GM12878 (cell line): Measurements from ENCODE around the gene ZNF45. TPM values are rescaled to one million over a fixed set of nuclear protein-coding genes. Genes with fewer than 3 reads are reported as not detected.
A peak's percentile ranks its signal among the peaks of the same experiment; 100 is the strongest.

Experiments
- ATF2 ChIP-seq: IDR thresholded peaks from 2 replicates; pipeline ENCODE4 v1.6.1; 2012; ENCODE audit warnings: low read length, inconsistent platforms
- ATF3 ChIP-seq: IDR thresholded peaks from 2 replicates; pipeline ENCODE4 v1.6.1; 2011; ENCODE audit warnings: low read depth, mild to moderate bottlenecking, low read length, moderate library complexity, borderline replicate concordance; ENCODE audit errors: extremely low read depth
- CBFB ChIP-seq: IDR thresholded peaks from 2 replicates; pipeline ENCODE4 v1.6.1; 2016; ENCODE audit warnings: antibody characterized with exemption, low read depth
- CHD4 ChIP-seq: fragments of 200-600 bp; sonication (generic); IDR thresholded peaks from 2 replicates; pipeline ENCODE4 v1.6.1; 2016; ENCODE audit warnings: mild to moderate bottlenecking
- CREM ChIP-seq: IDR thresholded peaks from 2 replicates; pipeline ENCODE4 v1.6.1; 2014; ENCODE audit warnings: antibody characterized with exemption, low read depth
- KAT2A ChIP-seq: conservative IDR thresholded peaks from 2 replicates; pipeline ENCODE4 v1.6.1; 2011; ENCODE audit warnings: low read depth, low read length; ENCODE audit not compliant: control insufficient read depth
- MTA3 ChIP-seq: IDR thresholded peaks from 2 replicates; pipeline ENCODE4 v1.6.1; 2012; ENCODE audit warnings: low read length, inconsistent platforms, borderline replicate concordance
- NFYB ChIP-seq: IDR thresholded peaks from 2 replicates; pipeline ENCODE4 v1.6.1; 2011; ENCODE audit warnings: low read depth, mild to moderate bottlenecking, low read length, improper control_type of control experiment, moderate library complexity; ENCODE audit not compliant: insufficient read depth
- PAX8 ChIP-seq: fragments of 450-650 bp; IDR thresholded peaks from 2 replicates; pipeline ENCODE4 v1.6.1; 2017; ENCODE audit warnings: mild to moderate bottlenecking, moderate library complexity
- PML ChIP-seq: IDR thresholded peaks from 2 replicates; pipeline ENCODE4 v1.6.1; 2012; ENCODE audit warnings: low read length, inconsistent platforms
- RFX5 ChIP-seq: IDR thresholded peaks from 2 replicates; pipeline ENCODE4 v1.6.1; 2011; ENCODE audit warnings: low read depth, low read length, improper control_type of control experiment
- SMAD1 ChIP-seq: fragments of 450-650 bp; IDR thresholded peaks from 2 replicates; pipeline ENCODE4 v1.6.1; 2018; ENCODE audit warnings: mild to moderate bottlenecking, low read depth; ENCODE audit not compliant: partially characterized antibody
- SMAD5 ChIP-seq: IDR thresholded peaks from 2 replicates; pipeline ENCODE4 v1.6.1; 2016; ENCODE audit warnings: antibody characterized with exemption, low read depth
- SMC3 ChIP-seq: IDR thresholded peaks from 2 replicates; pipeline ENCODE4 v1.6.1; 2011; ENCODE audit warnings: low read length, improper control_type of control experiment, borderline replicate concordance
- STAT1 ChIP-seq: fragments of 450-650 bp; conservative IDR thresholded peaks from 2 replicates; pipeline ENCODE4 v1.6.1; 2014; ENCODE audit warnings: antibody characterized with exemption, mild to moderate bottlenecking
- SUPT20H ChIP-seq: IDR thresholded peaks from 2 replicates; pipeline ENCODE4 v1.6.1; 2011; ENCODE audit warnings: low read depth, mild to moderate bottlenecking, low read length, moderate library complexity, borderline replicate concordance; ENCODE audit not compliant: control insufficient read depth
- USF2 ChIP-seq: IDR thresholded peaks from 2 replicates; pipeline ENCODE4 v1.6.1; 2011; ENCODE audit warnings: low read depth, low read length, improper control_type of control experiment, borderline replicate concordance
- polyA plus RNA-seq, 11 experiments: library from polyadenylated mRNA; depleted of rRNA in 4 of 11; unstranded in 6 of 11; stranded (reverse) in 5 of 11; fragments of >200 nt; fragmentation: Nextera tagmentation in 4 of 11; fragmentation: Illumina TruSeq in 1 of 11; extraction: Ambion mirVana in 4 of 11; extraction: Trizol in 1 of 11; gene quantifications; 1 replicate in 1 of 11; 2 replicates in 10 of 11; pipeline versions ENCODE4 v1.2.1 to v1.2.3, GENCODE V29; 2011 to 2016; ENCODE audit warnings: inconsistent platforms in 2 of 11, missing spikeins in 2 of 11, low read depth in 1 of 11
- total RNA-seq, 4 experiments: library from RNA; depleted of rRNA in 3 of 4; stranded (reverse); fragments of >200 nt in 3 of 4; fragmentation: Illumina TruSeq in 1 of 4; extraction: Trizol in 1 of 4; gene quantifications; 2 replicates each; pipeline versions ENCODE4 v1.2.1 to v1.2.3, GENCODE V29; 2013 to 2021
- TF ChIP-seq, protein P1 (sequence below): fragments of 450-650 bp; IDR thresholded peaks from 2 replicates; pipeline ENCODE4 v1.6.1; 2018; ENCODE audit warnings: borderline replicate concordance, mild to moderate bottlenecking; ENCODE audit not compliant: partially characterized antibody
- TF ChIP-seq, protein P2 (sequence below): fragments of 450-650 bp; IDR thresholded peaks from 2 replicates; pipeline ENCODE4 v1.6.1; 2018; ENCODE audit warnings: mild to moderate bottlenecking, low read depth, moderate library complexity; ENCODE audit not compliant: partially characterized antibody
- TF ChIP-seq, protein P3 (sequence below): IDR thresholded peaks from 2 replicates; pipeline ENCODE4 v1.6.1; 2011; ENCODE audit warnings: borderline replicate concordance, low read depth, mild to moderate bottlenecking, moderate library complexity, mixed read lengths, low read length; ENCODE audit not compliant: insufficient read depth; ENCODE audit errors: extremely low read length

The ZNF45 gene
- total and polyA plus RNA-seq, 10 of the 15 experiments (the other 5 are each of a cell fraction or from before 2014, with no cell fraction given), result 4.2 to 23.1 (median 15.9) TPM

DNA sequence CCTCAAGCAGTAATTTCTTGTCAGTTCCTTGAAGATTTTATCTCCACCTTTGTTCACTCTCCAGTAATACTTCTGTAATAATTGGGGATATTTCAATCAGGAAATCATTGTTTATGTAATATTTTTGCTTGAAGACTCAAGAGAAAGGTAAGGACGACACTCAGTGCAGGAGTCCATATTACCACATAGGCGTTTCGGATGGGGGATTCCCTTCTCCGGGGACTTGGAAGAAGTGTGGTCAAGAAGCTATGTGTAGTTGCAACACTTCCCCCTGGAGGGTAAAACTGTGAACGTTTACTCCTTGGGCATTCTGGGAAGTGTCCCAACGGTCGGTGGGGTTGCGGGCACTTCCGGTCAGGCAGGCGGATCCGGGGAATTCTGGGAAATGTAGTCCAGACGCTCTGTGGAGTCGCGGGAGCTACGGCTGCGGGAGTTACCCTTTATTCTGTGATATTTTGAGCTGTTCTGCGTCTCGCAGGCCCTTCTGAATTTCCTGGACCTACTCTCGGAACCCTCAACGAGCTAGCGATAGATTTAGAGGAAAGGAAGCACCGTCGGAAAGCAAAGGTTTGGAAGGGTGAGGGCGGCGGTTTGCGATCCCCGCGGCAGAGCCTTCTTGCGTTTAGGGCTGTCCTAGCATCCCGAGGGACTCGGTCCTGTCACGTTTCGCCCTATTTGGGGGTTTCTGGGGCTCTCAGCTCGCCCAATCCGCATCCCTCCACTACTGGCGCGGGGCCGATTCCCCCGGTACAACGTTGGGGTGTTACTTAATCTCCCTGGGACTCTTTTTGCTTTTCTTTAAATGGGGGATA, 16.0 kb upstream of the ZNF45 start, which contains the start of gene ZNF221 (continued):
- TF ChIP-seq SUPT20H (no peak), KAT2A (no peak), SMC3 (no peak), ATF2 (no peak), CBFB (0 out of 2 replicates have a peak, but pooled peaks have one; percentile 51), SMAD1 (no peak), CHD4 (no peak), STAT1 (peak; percentile 62; the same call in 1 of the 2 replicates), ATF3 (no peak), RFX5 (no peak), PAX8 (no peak), SMAD5 (no peak), PML (0 out of 2 replicates have a peak, but pooled peaks have one; percentile 21), NFYB (no peak), CREM (peak; percentile 79), MTA3 (no peak), USF2 (peak; percentile 3; the same call in 1 of the 2 replicates)
- TF ChIP-seq, protein P1, sequence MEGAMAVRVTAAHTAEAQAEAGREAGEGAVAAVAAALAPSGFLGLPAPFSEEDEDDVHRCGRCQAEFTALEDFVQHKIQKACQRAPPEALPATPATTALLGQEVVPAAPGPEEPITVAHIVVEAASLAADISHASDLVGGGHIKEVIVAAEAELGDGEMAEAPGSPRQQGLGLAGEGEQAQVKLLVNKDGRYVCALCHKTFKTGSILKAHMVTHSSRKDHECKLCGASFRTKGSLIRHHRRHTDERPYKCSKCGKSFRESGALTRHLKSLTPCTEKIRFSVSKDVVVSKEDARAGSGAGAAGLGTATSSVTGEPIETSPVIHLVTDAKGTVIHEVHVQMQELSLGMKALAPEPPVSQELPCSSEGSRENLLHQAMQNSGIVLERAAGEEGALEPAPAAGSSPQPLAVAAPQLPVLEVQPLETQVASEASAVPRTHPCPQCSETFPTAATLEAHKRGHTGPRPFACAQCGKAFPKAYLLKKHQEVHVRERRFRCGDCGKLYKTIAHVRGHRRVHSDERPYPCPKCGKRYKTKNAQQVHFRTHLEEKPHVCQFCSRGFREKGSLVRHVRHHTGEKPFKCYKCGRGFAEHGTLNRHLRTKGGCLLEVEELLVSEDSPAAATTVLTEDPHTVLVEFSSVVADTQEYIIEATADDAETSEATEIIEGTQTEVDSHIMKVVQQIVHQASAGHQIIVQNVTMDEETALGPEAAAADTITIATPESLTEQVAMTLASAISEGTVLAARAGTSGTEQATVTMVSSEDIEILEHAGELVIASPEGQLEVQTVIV, result peak; percentile 63
- TF ChIP-seq, protein P2, sequence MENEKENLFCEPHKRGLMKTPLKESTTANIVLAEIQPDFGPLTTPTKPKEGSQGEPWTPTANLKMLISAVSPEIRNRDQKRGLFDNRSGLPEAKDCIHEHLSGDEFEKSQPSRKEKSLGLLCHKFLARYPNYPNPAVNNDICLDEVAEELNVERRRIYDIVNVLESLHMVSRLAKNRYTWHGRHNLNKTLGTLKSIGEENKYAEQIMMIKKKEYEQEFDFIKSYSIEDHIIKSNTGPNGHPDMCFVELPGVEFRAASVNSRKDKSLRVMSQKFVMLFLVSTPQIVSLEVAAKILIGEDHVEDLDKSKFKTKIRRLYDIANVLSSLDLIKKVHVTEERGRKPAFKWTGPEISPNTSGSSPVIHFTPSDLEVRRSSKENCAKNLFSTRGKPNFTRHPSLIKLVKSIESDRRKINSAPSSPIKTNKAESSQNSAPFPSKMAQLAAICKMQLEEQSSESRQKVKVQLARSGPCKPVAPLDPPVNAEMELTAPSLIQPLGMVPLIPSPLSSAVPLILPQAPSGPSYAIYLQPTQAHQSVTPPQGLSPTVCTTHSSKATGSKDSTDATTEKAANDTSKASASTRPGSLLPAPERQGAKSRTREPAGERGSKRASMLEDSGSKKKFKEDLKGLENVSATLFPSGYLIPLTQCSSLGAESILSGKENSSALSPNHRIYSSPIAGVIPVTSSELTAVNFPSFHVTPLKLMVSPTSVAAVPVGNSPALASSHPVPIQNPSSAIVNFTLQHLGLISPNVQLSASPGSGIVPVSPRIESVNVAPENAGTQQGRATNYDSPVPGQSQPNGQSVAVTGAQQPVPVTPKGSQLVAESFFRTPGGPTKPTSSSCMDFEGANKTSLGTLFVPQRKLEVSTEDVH, result peak; percentile 60
- TF ChIP-seq, protein P3, sequence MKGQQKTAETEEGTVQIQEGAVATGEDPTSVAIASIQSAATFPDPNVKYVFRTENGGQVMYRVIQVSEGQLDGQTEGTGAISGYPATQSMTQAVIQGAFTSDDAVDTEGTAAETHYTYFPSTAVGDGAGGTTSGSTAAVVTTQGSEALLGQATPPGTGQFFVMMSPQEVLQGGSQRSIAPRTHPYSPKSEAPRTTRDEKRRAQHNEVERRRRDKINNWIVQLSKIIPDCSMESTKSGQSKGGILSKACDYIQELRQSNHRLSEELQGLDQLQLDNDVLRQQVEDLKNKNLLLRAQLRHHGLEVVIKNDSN, result no peak
